Naive B cell (primary cell): ENCODE data around the gene RWDD1. TPM values are rescaled to one million over a fixed set of nuclear protein-coding genes. Genes with fewer than 3 reads are reported as not detected.

Experiments used
- ATAC-seq, 2 donors: fragments of 150-1000 bp; cut with Tn5 transposase; 2 replicates each; pipeline ENCODE4 v1.10.0; 2021; ENCODE audit warnings: low read depth in 2 of 2, mild to moderate bottlenecking in 2 of 2, moderate library complexity in 2 of 2
- DNase-seq: peaks from one replicate; pipeline ENCODE4 v3.0.0; 2022
- H3K27ac Mint-ChIP-seq, 6 donors: one replicate each; pipeline ENCODE4 v1.8.0; 2020 to 2022; ENCODE audit warnings: mild to moderate bottlenecking in 6 of 6, mixed read lengths in 6 of 6, moderate library complexity in 5 of 6, inconsistent platforms in 2 of 6
- H3K27me3 Mint-ChIP-seq, 3 donors: one replicate each; pipeline ENCODE4 v1.8.0; 2021 to 2022; ENCODE audit warnings: mixed read lengths in 3 of 3, mild to moderate bottlenecking in 1 of 3
- H3K36me3 Mint-ChIP-seq, 2 donors: one replicate each; pipeline ENCODE4 v1.8.0; 2020 to 2022; ENCODE audit warnings: mixed read lengths in 2 of 2, inconsistent platforms in 1 of 2, mild to moderate bottlenecking in 1 of 2
- H3K4me1 Mint-ChIP-seq, 3 donors: one replicate each; pipeline ENCODE4 v1.8.0; 2020 to 2022; ENCODE audit warnings: mixed read lengths in 3 of 3, inconsistent platforms in 1 of 3, mild to moderate bottlenecking in 1 of 3, moderate library complexity in 1 of 3
- H3K4me3 Mint-ChIP-seq, 8 donors: one replicate each; pipeline ENCODE4 v1.8.0; 2020 to 2022; ENCODE audit warnings: mild to moderate bottlenecking in 8 of 8, mixed read lengths in 8 of 8, moderate library complexity in 8 of 8, inconsistent platforms in 2 of 8
- H3K9me3 Mint-ChIP-seq, 7 donors: one replicate each; pipeline ENCODE4 v1.8.0; 2020 to 2022; ENCODE audit warnings: mixed read lengths in 7 of 7, mild to moderate bottlenecking in 5 of 7, inconsistent platforms in 2 of 7, moderate library complexity in 1 of 7
- polyA plus RNA-seq, 6 donors: library from polyadenylated mRNA; unstranded; fragments of 300-500 nt; fragmentation: Illumina TruSeq; gene quantifications; one replicate each; pipeline ENCODE4 v1.2.3, GENCODE V29; 2021; ENCODE audit warnings: low read depth in 6 of 6

The RWDD1 gene
- polyA plus RNA-seq, 6 donors from 2014 or later = 39.7 to 61.6 (median 49.7) TPM

DNA sequence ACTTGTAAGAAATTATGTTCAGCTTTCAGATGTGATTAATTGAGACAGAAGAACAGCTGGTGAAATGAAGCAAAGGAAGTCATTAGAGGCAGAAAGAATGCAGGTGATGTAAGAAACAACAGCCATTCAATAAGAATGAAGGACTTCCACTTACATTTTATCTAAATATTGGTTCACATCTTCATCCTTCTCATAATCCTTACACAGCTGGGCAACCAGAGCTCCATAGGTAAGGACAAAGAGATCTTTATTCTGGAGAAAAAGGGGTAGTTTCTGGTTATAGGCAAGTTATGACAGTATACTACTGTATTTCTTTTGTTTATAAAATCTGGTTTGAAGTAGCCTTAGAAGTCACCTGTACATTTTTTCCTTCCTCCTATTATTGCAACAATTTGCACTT, 28.2 kb upstream of the RWDD1 start:
- no peak overlapping the region for H3K27ac Mint-ChIP-seq
- no peaks in the 10 kb centered on the region for H3K36me3 Mint-ChIP-seq
- no peaks in the 10 kb centered on the region for H3K4me1 Mint-ChIP-seq
- no peak for DNase-seq
- no peak for ATAC-seq
- peaks cover 19 to 35% (median 28%) of the 10 kb centered on the region in 3 donors for H3K27me3 Mint-ChIP-seq
- no peaks in the 10 kb centered on the region for H3K9me3 Mint-ChIP-seq
- H3K4me3 Mint-ChIP-seq = no peak overlapping the region

DNA sequence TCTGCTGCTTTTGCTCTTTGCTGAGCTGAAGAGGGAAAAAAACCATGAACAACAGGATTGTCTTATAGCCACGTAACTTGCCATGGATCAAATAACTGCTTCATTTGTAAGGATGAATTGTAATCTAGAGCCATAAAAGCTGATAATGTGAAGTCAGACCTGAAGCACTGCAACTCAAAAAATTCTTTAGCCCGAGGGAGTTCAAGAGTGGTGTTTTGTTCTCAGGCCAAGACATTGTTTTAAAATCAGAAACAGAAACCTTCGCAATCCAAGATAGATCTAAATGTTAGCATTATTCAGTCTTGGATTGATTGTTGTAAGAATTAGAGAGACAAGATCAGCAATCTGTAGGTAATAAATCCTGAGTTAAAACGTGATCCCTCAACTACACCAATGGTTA, 25.7 kb upstream of the RWDD1 start, which contains the start of gene TRAPPC3L:
Gene TRAPPC3L, minus strand, starts transcription at position 34 of the 400 bp plus-strand sequence. CDS start 170 bp downstream, outside the sequence.
- no peak for DNase-seq
- no peak for ATAC-seq
- H3K27me3 Mint-ChIP-seq = peaks cover 16 to 30% (median 16%) of the 10 kb centered on the region in 3 donors
- H3K4me3 Mint-ChIP-seq = no peak within 1 kb of the TSS
- H3K9me3 Mint-ChIP-seq = no peaks in the 10 kb centered on the region
- H3K4me1 Mint-ChIP-seq = no peaks in the 10 kb centered on the region
- H3K36me3 Mint-ChIP-seq = no peaks in the 10 kb centered on the region
- H3K27ac Mint-ChIP-seq = peak within 1 kb of the TSS in 1 of 6 donors; percentile 1

- Mint-ChIP-seq H3K4me1 (no peaks in the 10 kb centered on the region), H3K27ac (no peak overlapping the region), H3K9me3 (no peaks in the 10 kb centered on the region), H3K27me3 (peaks cover 10 to 38% (median 14%) of the 10 kb centered on the region in 3 donors), H3K4me3 (no peak overlapping the region), H3K36me3 (no peaks in the 10 kb centered on the region)
- DNase-seq (no peak), ATAC-seq (no peak)
These were observed 23.9 kb upstream of the RWDD1 start for GRCh38 chr6:116547358-116547757.

DNA sequence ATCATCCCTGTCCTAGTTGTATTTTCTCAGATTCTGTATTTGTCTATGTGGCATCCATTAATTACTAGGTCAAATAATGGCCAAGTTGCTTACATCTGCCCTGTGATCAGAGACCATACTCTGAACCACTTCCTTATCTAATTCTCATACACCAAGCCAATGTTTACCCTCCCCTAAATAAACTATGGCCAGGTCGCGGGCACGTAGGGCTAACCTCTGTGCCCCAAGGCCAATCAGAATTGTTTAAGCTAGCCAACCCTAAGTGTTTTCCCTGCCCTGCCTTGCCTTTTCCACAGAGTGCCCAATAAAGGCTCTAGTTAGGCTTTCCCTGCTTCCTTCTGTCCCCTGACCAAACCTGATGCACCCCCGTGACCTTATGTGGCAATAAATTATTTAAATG, 20.5 kb upstream of the RWDD1 start:
- Mint-ChIP-seq H3K4me1 (no peaks in the 10 kb centered on the region), H3K27me3 (peaks cover 8 to 37% (median 18%) of the 10 kb centered on the region in 3 donors), H3K9me3 (no peaks in the 10 kb centered on the region), H3K27ac (no peak overlapping the region), H3K36me3 (no peaks in the 10 kb centered on the region), H3K4me3 (no peak overlapping the region)
- ATAC-seq (no peak), DNase-seq (no peak)

- ATAC-seq = no peak
These were observed 17.9 kb upstream of the RWDD1 start, which contains the start of gene CALHM4 for GRCh38 chr6:116553451-116553850. Gene CALHM4, plus strand, starts transcription at chr6:116553751. Its CDS starts 43 bp downstream, at chr6:116553794.

GRCh38 chr6:116556065-116556464, 15.2 kb upstream of the RWDD1 start:
- Mint-ChIP-seq H3K36me3 (no peaks in the 10 kb centered on the region), H3K27me3 (peaks cover 3 to 17% (median 14%) of the 10 kb centered on the region in 3 donors), H3K4me3 (no peak overlapping the region), H3K4me1 (peaks cover 0 to under 1% (median 0%) of the 10 kb centered on the region in 3 donors), H3K27ac (no peak overlapping the region), H3K9me3 (no peaks in the 10 kb centered on the region)
- ATAC-seq (no peak), DNase-seq (no peak)

More at GRCh38 chr6:116553451-116553850, 17.9 kb upstream of the RWDD1 start, which contains the start of gene CALHM4:
- no peak within 1 kb of the TSS for H3K27ac Mint-ChIP-seq
- peaks cover 3 to 25% (median 18%) of the 10 kb centered on the region in 3 donors for H3K27me3 Mint-ChIP-seq
- H3K36me3 Mint-ChIP-seq = no peaks in the 10 kb centered on the region
- H3K4me3 Mint-ChIP-seq = no peak within 1 kb of the TSS
- H3K9me3 Mint-ChIP-seq = no peaks in the 10 kb centered on the region
- no peak for DNase-seq
- no peaks in the 10 kb centered on the region for H3K4me1 Mint-ChIP-seq

GRCh38 chr6:116556814-116557415, 14.4 kb upstream of the RWDD1 start:
- Mint-ChIP-seq H3K4me1 (peaks cover 0 to 3% (median 0%) of the 10 kb centered on the region in 3 donors), H3K4me3 (no peak overlapping the region), H3K9me3 (no peaks in the 10 kb centered on the region), H3K27ac (peak overlapping the region in 1 of 6 donors; percentile 42), H3K36me3 (no peaks in the 10 kb centered on the region), H3K27me3 (peaks cover 8 to 15% (median 14%) of the 10 kb centered on the region in 3 donors)
- ATAC-seq = no peak
- DNase-seq = no peak

- ATAC-seq (no peak), DNase-seq (no peak)
- H3K27me3 Mint-ChIP-seq = peaks cover 16 to 23% (median 20%) of the 10 kb centered on the region in 3 donors
- H3K36me3 Mint-ChIP-seq = no peaks in the 10 kb centered on the region
- H3K4me1 Mint-ChIP-seq = peaks cover 0 to 3% (median 0%) of the 10 kb centered on the region in 3 donors
- no peaks in the 10 kb centered on the region for H3K9me3 Mint-ChIP-seq
- H3K27ac Mint-ChIP-seq = no peak overlapping the region
- no peak overlapping the region for H3K4me3 Mint-ChIP-seq
These were observed 13.4 kb upstream of the RWDD1 start for GRCh38 chr6:116557893-116558292.

GRCh38 chr6:116560130-116560529, 11.2 kb upstream of the RWDD1 start:
- peaks cover 18 to 29% (median 26%) of the 10 kb centered on the region in 3 donors for H3K27me3 Mint-ChIP-seq
- DNase-seq = no peak
- no peak overlapping the region for H3K27ac Mint-ChIP-seq
- ATAC-seq = no peak
- H3K4me3 Mint-ChIP-seq = no peak overlapping the region
- peaks cover 0 to 3% (median 0%) of the 10 kb centered on the region in 3 donors for H3K4me1 Mint-ChIP-seq
- H3K9me3 Mint-ChIP-seq = no peaks in the 10 kb centered on the region
- H3K36me3 Mint-ChIP-seq = no peaks in the 10 kb centered on the region

DNA sequence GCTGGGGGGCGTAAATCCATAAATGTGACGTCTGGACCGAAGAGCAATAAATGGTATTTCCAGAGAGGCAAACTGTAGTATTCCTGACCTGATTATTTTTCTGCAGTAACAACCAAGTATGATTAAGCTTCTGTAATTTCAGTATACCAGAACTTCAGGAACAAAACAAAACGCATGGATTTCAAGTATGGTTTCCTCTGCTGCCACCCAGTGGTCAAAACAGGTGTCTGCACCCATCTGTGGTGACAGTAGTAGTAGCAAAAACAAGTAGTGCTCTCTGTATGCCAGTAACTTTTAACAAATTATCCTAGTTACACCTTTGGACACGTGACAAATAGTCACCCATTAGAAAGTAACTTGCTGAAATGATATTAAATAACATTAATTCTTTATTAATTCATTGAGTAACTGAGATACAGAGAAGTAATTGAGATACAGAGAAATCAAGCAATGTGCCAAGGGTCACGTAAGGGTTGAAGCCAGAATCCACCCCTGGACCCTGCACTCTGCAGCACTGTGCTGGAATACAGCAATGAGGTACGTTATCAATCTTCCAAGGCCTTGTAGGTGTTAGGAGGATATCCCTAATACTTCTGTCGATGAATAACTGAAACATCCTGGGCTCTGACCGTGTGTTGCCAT, 9.8 kb upstream of the RWDD1 start:
- Mint-ChIP-seq H3K4me3 (peak overlapping the region in 1 of 8 donors; percentile 27), H3K36me3 (no peaks in the 10 kb centered on the region), H3K27ac (no peak overlapping the region), H3K9me3 (no peaks in the 10 kb centered on the region), H3K4me1 (peaks cover 0 to 3% (median 0%) of the 10 kb centered on the region in 3 donors), H3K27me3 (peaks cover 18 to 37% (median 26%) of the 10 kb centered on the region in 3 donors)
- peak; percentile 56 for DNase-seq
- peak; percentile 62 to 77 for ATAC-seq

DNA sequence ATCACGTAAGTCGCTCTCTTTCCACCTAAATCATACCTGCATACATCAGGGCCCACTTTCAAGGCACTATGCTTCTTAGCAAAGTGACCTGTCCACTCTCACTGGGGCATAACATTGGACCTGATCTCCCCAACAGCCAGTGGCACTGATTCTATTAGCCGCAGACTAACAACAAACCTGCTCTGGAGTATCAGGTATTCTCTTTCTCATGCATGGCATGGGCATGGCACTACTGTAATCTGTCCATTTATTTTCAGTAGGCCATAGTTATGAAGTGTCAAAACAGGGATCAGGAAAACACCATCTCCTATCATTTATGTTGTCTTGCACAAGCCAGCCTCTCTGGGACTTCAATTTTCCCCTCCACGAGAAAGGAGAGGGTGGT, 9.3 kb upstream of the RWDD1 start:
- ATAC-seq (no peak), DNase-seq (no peak)
- peaks cover 22 to 37% (median 26%) of the 10 kb centered on the region in 3 donors for H3K27me3 Mint-ChIP-seq
- no peak overlapping the region for H3K4me3 Mint-ChIP-seq
- peaks cover 0 to 3% (median 0%) of the 10 kb centered on the region in 3 donors for H3K4me1 Mint-ChIP-seq
- no peaks in the 10 kb centered on the region for H3K36me3 Mint-ChIP-seq
- H3K27ac Mint-ChIP-seq = no peak overlapping the region
- H3K9me3 Mint-ChIP-seq = no peaks in the 10 kb centered on the region

DNA sequence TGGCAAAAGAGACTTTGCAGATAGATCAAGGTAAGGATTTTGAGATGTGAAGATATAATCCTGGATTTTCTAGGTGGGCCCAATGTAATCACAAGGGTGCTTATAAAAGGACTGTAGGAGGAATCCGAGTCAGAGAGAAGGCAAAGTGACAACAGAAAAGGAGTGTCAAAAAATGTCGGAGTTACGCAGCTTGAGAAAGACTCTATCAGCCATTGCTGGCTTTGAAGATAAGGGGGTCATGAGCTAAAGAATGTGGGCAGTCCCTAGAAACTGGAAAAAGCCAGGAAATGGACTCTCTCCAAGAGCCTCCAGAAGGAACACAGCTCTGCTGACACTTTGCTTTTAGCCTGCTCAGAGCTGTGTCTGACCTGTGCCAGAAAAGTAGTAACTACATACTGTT, 8.7 kb upstream of the RWDD1 start:
- H3K4me3 Mint-ChIP-seq = no peak overlapping the region
- no peak overlapping the region for H3K27ac Mint-ChIP-seq
- peaks cover 0 to 3% (median 0%) of the 10 kb centered on the region in 3 donors for H3K4me1 Mint-ChIP-seq
- H3K36me3 Mint-ChIP-seq = no peaks in the 10 kb centered on the region
- no peak for DNase-seq
- peaks cover 22 to 37% (median 26%) of the 10 kb centered on the region in 3 donors for H3K27me3 Mint-ChIP-seq
- no peaks in the 10 kb centered on the region for H3K9me3 Mint-ChIP-seq
- ATAC-seq = no peak

DNA sequence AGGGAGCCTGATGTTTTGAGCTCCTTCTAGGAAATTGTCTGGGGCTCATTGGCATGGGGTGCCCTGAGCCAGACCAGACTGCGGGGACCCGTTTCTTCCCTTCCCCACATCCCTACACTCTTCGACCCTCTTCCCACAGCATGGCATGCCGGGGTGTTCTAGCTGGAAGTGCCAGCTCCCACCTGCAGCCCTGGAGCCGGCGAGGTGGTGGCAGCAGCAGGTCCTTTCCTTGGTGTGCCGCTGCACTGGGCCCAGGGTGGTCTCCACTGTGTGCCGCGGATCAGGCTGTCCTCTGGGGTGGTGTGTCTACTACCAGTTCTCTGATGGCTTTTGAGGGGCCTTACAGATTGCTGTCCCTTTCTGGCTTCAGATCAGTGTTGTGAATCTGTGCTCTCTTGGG, 7.5 kb upstream of the RWDD1 start:
- H3K27ac Mint-ChIP-seq = no peak overlapping the region
- no peaks in the 10 kb centered on the region for H3K9me3 Mint-ChIP-seq
- peak overlapping the region in 2 of 8 donors; percentile 38 to 49 for H3K4me3 Mint-ChIP-seq
- DNase-seq = no peak
- no peak for ATAC-seq
- H3K4me1 Mint-ChIP-seq = peaks cover 1 to 4% (median 2%) of the 10 kb centered on the region in 3 donors
- H3K27me3 Mint-ChIP-seq = peaks cover 22 to 37% (median 26%) of the 10 kb centered on the region in 3 donors
- H3K36me3 Mint-ChIP-seq = no peaks in the 10 kb centered on the region

- Mint-ChIP-seq H3K27ac (no peak overlapping the region), H3K4me3 (peak overlapping the region in 2 of 8 donors; percentile 38 to 49)
These were observed 7.0 kb upstream of the RWDD1 start for GRCh38 chr6:116564311-116564710.

More at GRCh38 chr6:116564311-116564710, 7.0 kb upstream of the RWDD1 start:
- H3K9me3 Mint-ChIP-seq = no peaks in the 10 kb centered on the region
- peaks cover 5 to 7% (median 6%) of the 10 kb centered on the region in 3 donors for H3K4me1 Mint-ChIP-seq
- H3K36me3 Mint-ChIP-seq = no peaks in the 10 kb centered on the region
- peaks cover 22 to 37% (median 26%) of the 10 kb centered on the region in 3 donors for H3K27me3 Mint-ChIP-seq
- DNase-seq (no peak), ATAC-seq (no peak)
